DND-41 (cell line): Measurements from ENCODE around the gene DHRS7B.

Experiments used
- EZH2 ChIP-seq: IDR thresholded peaks from 3 replicates; pipeline ENCODE4 v1.6.1; 2012; ENCODE audit warnings: borderline replicate concordance, low read depth, mild to moderate bottlenecking, moderate library complexity, low read length, inconsistent platforms; ENCODE audit not compliant: severe bottlenecking
- TF ChIP-seq, protein P1 (sequence below): IDR thresholded peaks from 2 replicates; pipeline ENCODE4 v1.5.1; 2012; ENCODE audit warnings: borderline replicate concordance, low read length, moderate library complexity, mild to moderate bottlenecking; ENCODE audit not compliant: poor library complexity, severe bottlenecking; ENCODE audit errors: extremely low read depth

GRCh38 chr17:21235921-21236320 is 109.2 kb downstream of the DHRS7B start:
- TF ChIP-seq, protein P1, sequence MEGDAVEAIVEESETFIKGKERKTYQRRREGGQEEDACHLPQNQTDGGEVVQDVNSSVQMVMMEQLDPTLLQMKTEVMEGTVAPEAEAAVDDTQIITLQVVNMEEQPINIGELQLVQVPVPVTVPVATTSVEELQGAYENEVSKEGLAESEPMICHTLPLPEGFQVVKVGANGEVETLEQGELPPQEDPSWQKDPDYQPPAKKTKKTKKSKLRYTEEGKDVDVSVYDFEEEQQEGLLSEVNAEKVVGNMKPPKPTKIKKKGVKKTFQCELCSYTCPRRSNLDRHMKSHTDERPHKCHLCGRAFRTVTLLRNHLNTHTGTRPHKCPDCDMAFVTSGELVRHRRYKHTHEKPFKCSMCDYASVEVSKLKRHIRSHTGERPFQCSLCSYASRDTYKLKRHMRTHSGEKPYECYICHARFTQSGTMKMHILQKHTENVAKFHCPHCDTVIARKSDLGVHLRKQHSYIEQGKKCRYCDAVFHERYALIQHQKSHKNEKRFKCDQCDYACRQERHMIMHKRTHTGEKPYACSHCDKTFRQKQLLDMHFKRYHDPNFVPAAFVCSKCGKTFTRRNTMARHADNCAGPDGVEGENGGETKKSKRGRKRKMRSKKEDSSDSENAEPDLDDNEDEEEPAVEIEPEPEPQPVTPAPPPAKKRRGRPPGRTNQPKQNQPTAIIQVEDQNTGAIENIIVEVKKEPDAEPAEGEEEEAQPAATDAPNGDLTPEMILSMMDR, result no peak
- TF ChIP-seq EZH2, result no peak
